Gastrocnemius medialis (tissue), 4 donors: Measurements from ENCODE around the gene TAT.

ENCODE experiments used
- POLR2A ChIP-seq, 2 donors: fragments of 450-650 bp; IDR thresholded peaks; one replicate each; pipeline ENCODE4 v1.6.1; 2017; ENCODE audit warnings: antibody characterized with exemption in 2 of 2, mild to moderate bottlenecking in 2 of 2, moderate library complexity in 2 of 2
- TF ChIP-seq, protein P1 (sequence below), 5 experiments: fragments of 450-650 bp in 3 of 5; fragments of 200-600 bp in 2 of 5; sonication (generic) in 2 of 5; IDR thresholded peaks in 4 of 5; conservative IDR thresholded peaks in 1 of 5; 1 replicate in 4 of 5; 2 replicates in 1 of 5; pipeline ENCODE4 v1.5.1; 2016 to 2019; ENCODE audit warnings: antibody characterized with exemption in 5 of 5, mild to moderate bottlenecking in 3 of 5, moderate library complexity in 3 of 5

GRCh38 chr16:71562552-71562951 is 14.3 kb downstream of the TAT start:
- TF ChIP-seq, protein P1, sequence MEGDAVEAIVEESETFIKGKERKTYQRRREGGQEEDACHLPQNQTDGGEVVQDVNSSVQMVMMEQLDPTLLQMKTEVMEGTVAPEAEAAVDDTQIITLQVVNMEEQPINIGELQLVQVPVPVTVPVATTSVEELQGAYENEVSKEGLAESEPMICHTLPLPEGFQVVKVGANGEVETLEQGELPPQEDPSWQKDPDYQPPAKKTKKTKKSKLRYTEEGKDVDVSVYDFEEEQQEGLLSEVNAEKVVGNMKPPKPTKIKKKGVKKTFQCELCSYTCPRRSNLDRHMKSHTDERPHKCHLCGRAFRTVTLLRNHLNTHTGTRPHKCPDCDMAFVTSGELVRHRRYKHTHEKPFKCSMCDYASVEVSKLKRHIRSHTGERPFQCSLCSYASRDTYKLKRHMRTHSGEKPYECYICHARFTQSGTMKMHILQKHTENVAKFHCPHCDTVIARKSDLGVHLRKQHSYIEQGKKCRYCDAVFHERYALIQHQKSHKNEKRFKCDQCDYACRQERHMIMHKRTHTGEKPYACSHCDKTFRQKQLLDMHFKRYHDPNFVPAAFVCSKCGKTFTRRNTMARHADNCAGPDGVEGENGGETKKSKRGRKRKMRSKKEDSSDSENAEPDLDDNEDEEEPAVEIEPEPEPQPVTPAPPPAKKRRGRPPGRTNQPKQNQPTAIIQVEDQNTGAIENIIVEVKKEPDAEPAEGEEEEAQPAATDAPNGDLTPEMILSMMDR (IDR thresholded peaks at IDR 0.05 in 4 of 5, conservative IDR thresholded peaks at IDR 0.05 in 1 of 5) = no peak
- TF ChIP-seq POLR2A (IDR thresholded peaks at IDR 0.05) = no peak
